PC-3 (cell line): ENCODE results near the gene C16orf95. TPM values are rescaled to one million over a fixed set of nuclear protein-coding genes. Genes with fewer than 3 reads are reported as not detected.
A peak's percentile ranks its signal among the peaks of the same experiment; 100 is the strongest.

Experiments used
- ATAC-seq: fragments of 200-7000 bp; cut with Tn5 transposase; 2 replicates; pipeline ENCODE4 v1.9.1; 2020; ENCODE audit warnings: mild to moderate bottlenecking, moderate library complexity
- Bru-seq: library from RNA; stranded (reverse); fragments of 400-500 nt; gene quantifications from one replicate; lab custom pipeline; 2021; lab: Mats Ljungman, UMichigan
- BruChase-seq, 2 experiments: library from RNA; stranded (reverse); fragments of 400-500 nt; gene quantifications; one replicate each; lab custom pipeline; 2021; lab: Mats Ljungman, UMichigan
- BruUV-seq: library from RNA; stranded (reverse); fragments of 400-500 nt; replicated peaks from 2 replicates; lab custom pipeline; 2021; lab: Mats Ljungman, UMichigan
- CTCF ChIA-PET: fragments of 300-600 bp; sonication (Branson Sonifier 250); formaldehyde crosslinking; loops from one replicate; lab custom pipeline; 2022; ENCODE audit warnings: antibody characterized with exemption; lab: Charles Lee
- POLR2A ChIA-PET: fragments of 300-600 bp; sonication (Branson Sonifier 250); formaldehyde crosslinking; loops from one replicate; lab custom pipeline; 2022; ENCODE audit warnings: antibody characterized with exemption; ENCODE audit not compliant: unreplicated experiment; lab: Charles Lee
- DNase-seq: peaks from one replicate; pipeline ENCODE4 v3.0.0-alpha.2; 2015
- H2AFZ ChIP-seq: fragments of 300-600 bp; sonication (generic); 2 replicates; pipeline ENCODE4 v1.6.0; 2016; ENCODE audit warnings: antibody characterized with exemption, low read length
- H3F3A ChIP-seq: fragments of 300-600 bp; sonication (generic); one replicate; pipeline ENCODE4 v1.6.0; 2017; ENCODE audit warnings: antibody characterized with exemption, low read length, control low read depth, mild to moderate bottlenecking; ENCODE audit not compliant: unreplicated experiment
- H3K27ac ChIP-seq: fragments of 300-600 bp; sonication (generic); 2 replicates; pipeline ENCODE4 v1.5.1; 2016; ENCODE audit warnings: mild to moderate bottlenecking, low read length
- H3K27me3 ChIP-seq: fragments of 300-600 bp; sonication (generic); 2 replicates; pipeline ENCODE4 v1.6.1; 2016; ENCODE audit warnings: low read length, mixed read lengths
- H3K36me3 ChIP-seq: fragments of 300-600 bp; sonication (generic); 2 replicates; pipeline ENCODE4 v1.6.1; 2016; ENCODE audit warnings: low read depth, mixed run types, low read length, mixed read lengths
- H3K4me1 ChIP-seq: fragments of 300-600 bp; sonication (generic); 2 replicates; pipeline ENCODE4 v1.5.1; 2016; ENCODE audit warnings: low read length; ENCODE audit not compliant: insufficient read depth
- H3K4me2 ChIP-seq: fragments of 300-600 bp; sonication (generic); 2 replicates; pipeline ENCODE4 v1.6.0; 2016; ENCODE audit warnings: low read length
- H3K4me3 ChIP-seq: fragments of 300-600 bp; sonication (generic); 2 replicates; pipeline ENCODE4 v1.5.1; 2016; ENCODE audit warnings: mild to moderate bottlenecking, low read length, mixed read lengths
- H3K79me2 ChIP-seq: fragments of 300-600 bp; sonication (generic); 2 replicates; pipeline ENCODE4 v1.6.1; 2017; ENCODE audit warnings: low read length, mixed read lengths
- H3K9ac ChIP-seq: fragments of 300-600 bp; sonication (generic); 2 replicates; pipeline ENCODE4 v1.6.0; 2016; ENCODE audit warnings: mild to moderate bottlenecking, low read length
- H3K9me2 ChIP-seq: fragments of 300-600 bp; sonication (generic); replicated peaks from 2 replicates; pipeline ENCODE4 v1.6.1; 2016; ENCODE audit warnings: mixed run types, low read length, mixed read lengths
- H3K9me3 ChIP-seq: fragments of 300-600 bp; sonication (generic); 2 replicates; pipeline ENCODE4 v1.6.1; 2016; ENCODE audit warnings: low read length, mixed read lengths
- H4K20me1 ChIP-seq: fragments of 300-600 bp; sonication (generic); 2 replicates; pipeline ENCODE4 v1.6.1; 2016; ENCODE audit warnings: low read length, mixed read lengths
- EZH2 ChIP-seq: fragments of 300-600 bp; sonication (generic); IDR thresholded peaks from one replicate; pipeline ENCODE4 v1.6.1; 2017; ENCODE audit warnings: antibody characterized with exemption, mild to moderate bottlenecking, low read length; ENCODE audit not compliant: unreplicated experiment
- EZH2phosphoT487 ChIP-seq: fragments of 300-600 bp; sonication (generic); IDR thresholded peaks from 2 replicates; pipeline ENCODE4 v1.6.1; 2018; ENCODE audit warnings: mild to moderate bottlenecking, antibody characterized with exemption, low read length, borderline replicate concordance
- intact Hi-C: fragments of 100-400 bp; cut with micrococcal nuclease; formaldehyde crosslinking; loops from 2 replicates; pipeline ENCODE4 v1.9.0; 2023
- long read RNA-seq: library from polyadenylated mRNA; unstranded; transcript quantifications from one replicate; pipeline ENCODE4 v2.0.0, GENCODE V29; 2021; ENCODE audit not compliant: unreplicated experiment
- total RNA-seq: library from RNA; depleted of rRNA; stranded (reverse); fragments of >200 nt; gene quantifications from 2 replicates; pipeline ENCODE4 v1.2.3, GENCODE V29; 2014; rRNA removed
- TF ChIP-seq, protein P1 (sequence below): fragments of 300-600 bp; sonication (generic); conservative IDR thresholded peaks from 2 replicates; pipeline ENCODE4 v1.5.1; 2017; ENCODE audit warnings: antibody characterized with exemption, low read depth, mild to moderate bottlenecking, low read length

Gene C16orf95, protein sequence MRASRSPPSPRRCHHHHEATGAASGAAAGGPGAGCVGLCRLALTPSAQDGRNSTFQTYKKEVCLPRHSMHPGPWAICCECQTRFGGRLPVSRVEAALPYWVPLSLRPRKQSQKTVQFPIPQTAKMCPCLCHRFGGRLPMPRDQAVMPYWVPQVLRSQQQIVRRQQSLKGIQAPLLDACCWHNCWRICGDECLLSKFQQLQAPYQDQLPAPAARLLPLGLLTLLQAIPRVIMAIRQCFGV
- total RNA-seq (2.4 and 3.3 TPM in 2 replicates), Bru-seq, nascent RNA (percentile 56 among the genes with signal in this experiment), BruChase-seq, experiment 1, labeled RNA remaining after a 6-hour chase (percentile 54 among the genes with signal in this experiment), BruChase-seq, experiment 2, labeled RNA remaining after a 2-hour chase (percentile 48 among the genes with signal in this experiment)
- long read RNA-seq, transcript C16orf95-206 (5 exons, 974 nt), result major isoform, 5 of 7 reads
- long read RNA-seq, partial matches to known transcripts, result 0 of 7 reads
- long read RNA-seq, other reads (novel, unspliced or antisense), result 0 of 7 reads

DNA sequence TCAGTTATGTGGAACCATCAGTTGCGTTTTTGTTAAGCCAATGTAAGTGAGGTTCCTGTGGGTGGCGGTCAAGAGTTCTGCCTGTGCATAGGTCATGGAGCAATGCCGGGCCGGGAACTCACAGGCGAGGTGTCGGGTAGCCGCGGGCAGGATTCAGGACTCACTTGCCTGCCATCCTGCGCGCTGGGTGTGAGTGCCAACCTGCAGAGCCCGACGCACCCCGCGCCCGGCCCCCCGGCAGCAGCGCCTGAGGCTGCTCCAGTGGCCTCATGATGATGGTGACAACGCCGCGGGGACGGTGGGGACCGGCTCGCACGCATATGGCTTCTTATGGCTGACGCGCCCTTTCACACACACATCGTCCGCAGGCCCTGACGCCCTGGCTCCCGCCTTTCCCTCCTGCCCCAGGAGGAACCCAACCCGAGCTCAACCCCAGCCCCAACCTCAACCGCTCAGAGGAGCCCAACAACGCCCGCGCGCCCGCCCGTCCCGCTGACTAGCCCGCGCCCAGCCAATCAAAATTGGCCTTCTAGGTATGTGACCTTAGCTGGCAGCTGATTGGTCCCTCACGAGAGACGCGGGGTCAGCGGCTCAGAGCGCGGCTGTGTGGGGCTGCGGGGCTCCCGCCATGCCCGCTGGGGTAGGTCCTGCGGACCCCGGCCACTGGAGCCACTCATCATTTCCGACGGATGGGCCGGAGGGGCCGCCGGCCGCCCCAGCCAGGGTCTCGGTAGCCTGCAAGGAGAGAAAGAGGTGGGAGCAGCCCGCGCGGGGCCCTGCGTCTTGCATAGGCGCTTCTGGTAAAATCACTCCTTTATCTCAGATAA is at the start of gene C16orf95:
C16orf95 (minus strand) TSS at position 470 of the 827 bp plus-strand sequence; CDS start at position 320, 150 bp downstream.
- Histone ChIP-seq H4K20me1 (no peaks in the 10 kb centered on the region), H3K27me3 (no peaks in the 10 kb centered on the region), H3K9me3 (no peaks in the 10 kb centered on the region), H3K36me3 (no peaks in the 10 kb centered on the region), H2AFZ (peak within 1 kb of the TSS; percentile 86), H3K4me1 (peaks cover 8% of the 10 kb centered on the region), H3K9ac (peak within 1 kb of the TSS; percentile 100), H3K9me2 (no peaks in the 10 kb centered on the region), H3K27ac (peak within 1 kb of the TSS; percentile 90), H3F3A (no peaks in the 10 kb centered on the region), H3K4me3 (peak within 1 kb of the TSS; percentile 99), H3K4me2 (peak within 1 kb of the TSS; percentile 98), H3K79me2 (peaks cover 18% of the 10 kb centered on the region)
- TF ChIP-seq EZH2 (no peak), EZH2phosphoT487 (no peak)
- TF ChIP-seq, protein P1, sequence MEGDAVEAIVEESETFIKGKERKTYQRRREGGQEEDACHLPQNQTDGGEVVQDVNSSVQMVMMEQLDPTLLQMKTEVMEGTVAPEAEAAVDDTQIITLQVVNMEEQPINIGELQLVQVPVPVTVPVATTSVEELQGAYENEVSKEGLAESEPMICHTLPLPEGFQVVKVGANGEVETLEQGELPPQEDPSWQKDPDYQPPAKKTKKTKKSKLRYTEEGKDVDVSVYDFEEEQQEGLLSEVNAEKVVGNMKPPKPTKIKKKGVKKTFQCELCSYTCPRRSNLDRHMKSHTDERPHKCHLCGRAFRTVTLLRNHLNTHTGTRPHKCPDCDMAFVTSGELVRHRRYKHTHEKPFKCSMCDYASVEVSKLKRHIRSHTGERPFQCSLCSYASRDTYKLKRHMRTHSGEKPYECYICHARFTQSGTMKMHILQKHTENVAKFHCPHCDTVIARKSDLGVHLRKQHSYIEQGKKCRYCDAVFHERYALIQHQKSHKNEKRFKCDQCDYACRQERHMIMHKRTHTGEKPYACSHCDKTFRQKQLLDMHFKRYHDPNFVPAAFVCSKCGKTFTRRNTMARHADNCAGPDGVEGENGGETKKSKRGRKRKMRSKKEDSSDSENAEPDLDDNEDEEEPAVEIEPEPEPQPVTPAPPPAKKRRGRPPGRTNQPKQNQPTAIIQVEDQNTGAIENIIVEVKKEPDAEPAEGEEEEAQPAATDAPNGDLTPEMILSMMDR, result peak; percentile 55
- DNase-seq, result peak; percentile 94
- ChIA-PET POLR2A (interaction anchor here (0.5 to 0.6 kb wide), 3 partner anchors 40 to 816 kb away, joined by 3 to 5 read pairs (median 3); no protein-coding TSS in a partner anchor), CTCF (no interaction called here)
- intact Hi-C loops, result loop anchor here (5.0 kb wide), 1 partner anchor 75 kb away; the partner anchor contains the start of gene MAP1LC3B
- BruUV-seq, result TSS peak; percentile 73
- peak; percentile 92 for ATAC-seq

DNA sequence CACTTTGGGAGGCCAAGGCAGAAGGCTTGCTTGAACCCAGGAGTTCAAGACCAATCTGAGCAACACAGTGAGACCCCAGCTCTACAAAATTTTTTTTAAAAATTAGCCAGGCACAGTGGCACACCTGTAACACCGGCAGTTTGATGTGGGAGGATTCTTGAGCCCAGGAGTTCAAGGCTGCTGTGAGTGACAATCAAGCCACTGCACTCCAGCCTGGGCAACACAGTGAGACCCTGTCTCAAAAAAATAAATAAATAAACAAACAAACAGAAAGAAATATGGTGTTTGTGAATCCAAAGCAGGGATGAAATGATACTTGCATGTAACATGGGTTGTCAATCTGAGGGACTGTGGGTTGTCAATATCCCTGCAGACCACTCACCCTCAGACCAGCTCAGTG is 49.7 kb upstream of the C16orf95 start:
- TF ChIP-seq EZH2, result no peak
- no peak for TF ChIP-seq EZH2phosphoT487
- TF ChIP-seq, protein P1, result no peak
- Histone ChIP-seq H3K4me3 (no peak overlapping the region), H3K79me2 (peaks cover 48% of the 10 kb centered on the region), H3K27me3 (no peaks in the 10 kb centered on the region), H3K9me2 (no peaks in the 10 kb centered on the region), H3F3A (no peaks in the 10 kb centered on the region), H2AFZ (no peak overlapping the region), H3K9me3 (no peaks in the 10 kb centered on the region), H3K36me3 (no peaks in the 10 kb centered on the region), H3K27ac (no peak overlapping the region), H3K4me2 (no peak overlapping the region), H4K20me1 (no peaks in the 10 kb centered on the region), H3K9ac (no peak overlapping the region), H3K4me1 (no peaks in the 10 kb centered on the region)
- no peak for DNase-seq
- no TSS peak for BruUV-seq
- intact Hi-C loops, result no loop called here
- POLR2A ChIA-PET, result no interaction called here
- CTCF ChIA-PET, result no interaction called here
- no peak for ATAC-seq
